GM18499 (cell line): ENCODE measurements around the gene CMTM5.
"Not testable (repeated sequence)": the region's sequence is repeated elsewhere in the genome, so short reads cannot be mapped to it uniquely, and the experiment has no call there.

Experiments
- ATAC-seq: cut with Tn5 transposase; IDR thresholded peaks from one replicate; pipeline ENCODE4 v1.9.1; 2021; ENCODE audit warnings: moderate number of reproducible peaks; ENCODE audit not compliant: insufficient read depth, unreplicated experiment

The CMTM5 gene

DNA sequence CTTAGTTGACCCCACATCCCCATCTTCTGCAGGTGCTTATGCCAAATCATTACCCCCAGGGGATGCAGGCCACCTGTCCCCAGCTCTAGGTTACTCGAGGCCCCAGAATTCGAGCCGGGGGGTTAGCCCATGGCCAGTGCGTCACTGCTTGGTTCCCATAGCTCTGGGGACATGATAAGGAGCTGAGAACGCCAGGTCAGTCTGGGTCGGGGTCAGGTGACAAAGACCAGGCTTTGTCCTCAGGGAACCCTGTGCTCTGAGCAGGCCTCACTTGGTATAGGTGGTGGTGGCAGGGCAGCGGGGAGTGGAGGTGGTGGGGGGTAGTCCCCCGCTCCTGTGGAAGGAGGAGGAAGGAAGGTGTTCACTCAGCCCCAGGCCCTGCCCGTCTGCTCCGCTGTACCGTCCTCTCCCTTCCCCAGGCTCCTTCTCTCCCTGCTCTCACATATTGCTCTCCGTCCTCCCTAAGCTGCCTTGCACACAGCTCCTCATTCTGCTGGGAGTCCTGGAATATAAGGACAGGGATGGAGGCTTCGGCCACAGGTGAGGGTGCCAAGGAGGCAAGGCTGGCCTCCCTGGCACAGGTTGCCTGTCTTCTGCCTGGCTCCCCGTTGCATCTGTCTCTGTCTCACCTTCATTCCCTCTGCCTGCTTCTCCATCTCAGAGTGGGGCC is 33.3 kb downstream of the CMTM5 start:
- ATAC-seq: no peak

DNA sequence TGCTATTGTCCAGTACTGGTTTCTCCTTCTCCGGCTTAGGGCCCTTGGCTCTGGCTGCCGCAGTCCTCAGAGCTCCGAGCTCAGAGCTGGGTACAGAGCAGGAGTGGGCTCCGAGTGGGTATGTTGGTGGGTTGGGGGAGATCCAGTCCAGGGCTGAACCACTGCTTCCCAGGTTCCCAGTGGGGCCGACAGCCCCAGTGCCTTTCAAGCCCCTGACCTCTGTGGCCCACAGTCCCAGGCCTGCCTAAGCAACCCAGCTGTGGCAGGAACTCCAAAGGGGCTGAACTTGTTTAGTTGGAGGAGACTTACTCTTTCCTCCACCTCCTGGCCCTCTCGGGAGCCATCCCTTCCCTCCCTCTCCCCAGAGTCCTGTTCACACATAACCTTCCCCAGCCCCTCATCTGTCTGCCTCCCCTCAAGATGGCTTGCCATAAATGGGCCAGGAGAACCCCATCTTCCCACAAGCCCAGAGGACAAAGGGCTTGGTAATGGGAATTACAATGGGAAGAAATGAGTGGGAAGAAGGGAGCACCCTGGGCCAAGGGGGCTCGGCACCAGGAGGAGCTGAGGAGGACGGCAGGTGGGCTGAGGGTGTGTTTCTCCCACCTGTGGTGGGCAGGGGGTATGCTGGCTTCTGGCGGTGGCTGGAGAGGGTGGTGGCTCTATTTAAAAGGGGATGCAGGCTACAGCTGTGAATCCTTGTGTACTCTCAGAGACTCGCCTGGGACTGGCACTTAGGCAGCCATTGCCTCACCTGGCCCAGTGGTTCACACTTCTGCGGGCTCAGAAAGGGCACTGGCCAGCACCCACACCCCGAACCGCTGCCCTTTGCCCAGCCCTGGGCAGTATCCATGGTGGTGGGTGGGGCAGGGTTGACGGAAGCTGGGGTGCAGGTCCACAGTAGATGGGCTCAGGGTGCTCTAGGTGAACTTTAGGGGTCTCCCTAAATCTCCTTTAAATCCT is 35.0 kb downstream of the CMTM5 start:
- no peak for ATAC-seq

- no peak for ATAC-seq
Observed at GRCh38 chr14:23413681-23414080, 36.8 kb downstream of the CMTM5 start.

DNA sequence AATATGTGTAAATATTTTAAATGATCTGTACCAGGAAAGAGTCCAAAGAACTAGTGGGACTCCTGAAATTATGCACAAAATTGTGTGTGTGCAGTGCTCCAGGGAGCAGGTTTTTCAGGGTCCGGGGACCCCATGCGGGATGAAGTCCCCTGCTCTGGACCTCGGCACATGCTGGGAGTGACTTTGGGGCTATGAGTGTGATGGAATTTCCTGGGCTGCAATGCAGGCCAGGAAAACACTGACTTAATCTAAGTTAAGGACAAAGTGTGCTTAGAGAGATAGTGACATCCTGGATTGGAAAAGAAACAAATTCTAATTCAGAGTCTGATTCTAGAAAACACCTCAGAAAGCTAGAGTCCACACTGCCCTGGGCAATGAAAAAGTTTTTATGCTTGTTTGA is 37.4 kb downstream of the CMTM5 start:
- no peak for ATAC-seq

DNA sequence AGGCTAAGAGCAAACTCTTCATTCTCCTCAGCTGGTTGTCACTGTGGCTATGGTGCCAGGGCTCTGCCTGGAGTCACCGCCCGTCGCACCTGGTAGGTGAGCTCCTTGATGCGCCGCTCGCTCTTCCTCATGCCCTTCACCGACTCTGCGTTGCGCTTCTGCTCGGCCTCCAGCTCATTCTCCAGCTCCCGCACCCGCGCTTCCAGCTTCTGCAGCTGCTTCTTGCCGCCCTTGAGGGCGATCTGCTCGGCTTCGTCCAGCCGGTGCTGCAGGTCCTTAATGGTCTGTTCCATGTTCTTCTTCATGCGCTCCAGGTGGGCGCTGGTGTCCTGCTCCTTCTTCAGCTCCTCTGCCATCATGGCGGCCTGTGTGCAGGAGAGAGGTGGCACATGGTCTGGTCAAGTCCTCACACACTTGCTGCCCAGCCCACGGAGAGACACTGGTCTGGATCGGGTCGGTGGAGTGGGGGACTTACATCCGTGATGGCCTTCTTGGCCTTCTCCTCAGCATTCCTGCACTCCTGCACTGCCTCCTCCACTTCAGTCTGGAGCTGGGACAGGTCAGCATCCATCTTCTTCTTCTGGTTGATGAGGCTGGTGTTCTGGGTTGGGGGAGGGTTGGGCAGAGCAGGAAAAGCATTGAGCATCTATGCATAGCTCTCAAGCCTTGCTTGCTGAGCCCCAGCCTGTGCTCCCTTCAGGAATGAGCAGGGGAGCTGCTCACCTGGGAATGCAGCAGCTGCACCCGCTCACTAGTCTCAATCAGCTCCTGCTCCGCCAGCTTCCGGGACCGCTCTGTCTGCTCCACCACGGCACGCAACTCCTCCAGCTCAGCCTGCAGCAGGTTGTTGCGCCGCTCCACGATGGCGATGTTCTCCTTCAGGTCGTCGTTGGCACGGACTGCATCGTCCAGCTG is 38.3 kb downstream of the CMTM5 start:
- no peak for ATAC-seq

DNA sequence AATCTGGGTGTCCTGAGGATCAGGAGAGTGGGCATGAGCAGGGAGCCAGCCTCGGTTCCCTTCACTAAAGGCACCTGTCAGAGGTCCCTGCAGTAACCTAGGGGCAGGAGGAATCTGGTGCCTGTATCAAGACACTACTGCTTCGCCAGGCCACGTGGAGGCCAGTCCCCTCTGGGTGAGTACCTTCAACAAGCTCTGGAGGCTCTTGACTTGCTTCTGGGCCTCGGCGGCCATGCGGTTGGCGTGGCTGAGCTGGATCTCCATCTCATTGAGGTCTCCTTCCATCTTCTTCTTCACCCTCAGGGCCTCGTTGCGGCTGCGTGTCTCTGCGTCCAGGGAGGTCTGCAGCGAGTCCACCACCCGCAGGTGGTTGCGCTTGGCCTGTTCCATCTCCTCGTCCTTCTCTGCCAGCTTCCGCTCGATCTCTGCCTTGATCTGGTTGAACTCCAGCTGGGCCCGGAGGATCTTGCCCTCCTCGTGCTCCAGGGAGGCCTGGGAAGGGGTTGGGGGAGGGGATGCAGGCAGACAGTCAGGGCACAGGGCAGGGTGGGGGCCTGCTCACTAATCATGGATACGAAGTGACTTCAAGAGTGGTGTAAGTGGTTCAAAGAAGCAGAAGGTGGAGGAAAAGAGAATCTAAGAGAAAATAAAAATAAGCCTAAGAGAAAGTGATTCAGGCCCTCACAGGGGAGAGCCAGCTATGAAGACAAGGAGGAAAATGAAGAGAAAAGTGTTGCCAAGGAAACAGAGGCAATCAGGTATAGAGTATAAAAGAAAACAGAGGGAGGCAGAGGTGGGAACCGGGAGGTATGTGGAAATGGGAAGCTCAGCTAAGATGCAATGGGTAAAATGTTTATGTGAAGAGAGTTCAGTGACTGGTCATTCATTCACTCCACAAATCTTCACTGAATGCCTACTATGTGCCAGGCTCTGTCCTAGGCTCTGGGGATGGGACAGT is 39.3 kb downstream of the CMTM5 start:
- ATAC-seq: no peak

DNA sequence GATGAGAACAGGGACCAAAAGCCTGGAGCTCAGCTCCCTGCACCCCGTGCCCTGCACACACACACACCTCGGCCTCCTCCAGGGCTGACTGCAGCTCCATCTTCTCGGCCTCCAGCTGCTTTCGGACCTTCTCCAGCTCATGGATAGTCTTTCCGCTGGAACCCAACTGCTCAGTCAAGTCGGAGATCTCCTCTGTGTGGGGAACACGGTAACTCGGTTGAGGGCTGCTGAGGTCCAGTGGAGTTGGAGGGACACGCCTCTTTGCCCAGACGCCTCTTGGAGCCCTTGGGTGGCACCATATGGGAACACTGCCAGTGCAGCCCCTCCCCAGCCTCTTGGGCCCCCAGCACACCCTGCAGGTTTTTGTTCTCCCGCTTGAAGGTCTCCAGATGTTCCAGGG is 40.0 kb downstream of the CMTM5 start:
- no peak for ATAC-seq

GRCh38 chr14:23417269-23417668 is 40.4 kb downstream of the CMTM5 start:
- ATAC-seq: not testable (repeated sequence)

DNA sequence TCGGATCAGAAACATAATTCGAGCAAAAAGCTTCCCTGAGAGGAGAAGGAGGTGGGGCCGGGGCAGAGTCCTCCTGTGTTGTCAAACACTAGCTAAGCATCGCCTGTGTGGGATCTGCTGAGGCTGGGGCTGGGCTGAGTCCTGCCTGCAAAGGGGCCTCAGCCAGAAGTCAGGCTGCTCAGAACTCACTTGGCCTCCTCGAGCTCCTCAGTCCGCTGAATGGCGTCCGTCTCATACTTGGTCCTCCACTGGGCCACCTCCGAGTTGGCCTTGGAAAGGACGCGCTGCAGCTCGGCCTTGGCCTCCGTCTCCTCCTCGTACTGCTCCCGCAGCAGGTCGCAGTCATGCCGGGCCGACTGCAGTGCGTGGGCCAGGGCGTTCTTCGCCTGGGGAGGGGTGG is 41.2 kb downstream of the CMTM5 start:
- no peak for ATAC-seq

DNA sequence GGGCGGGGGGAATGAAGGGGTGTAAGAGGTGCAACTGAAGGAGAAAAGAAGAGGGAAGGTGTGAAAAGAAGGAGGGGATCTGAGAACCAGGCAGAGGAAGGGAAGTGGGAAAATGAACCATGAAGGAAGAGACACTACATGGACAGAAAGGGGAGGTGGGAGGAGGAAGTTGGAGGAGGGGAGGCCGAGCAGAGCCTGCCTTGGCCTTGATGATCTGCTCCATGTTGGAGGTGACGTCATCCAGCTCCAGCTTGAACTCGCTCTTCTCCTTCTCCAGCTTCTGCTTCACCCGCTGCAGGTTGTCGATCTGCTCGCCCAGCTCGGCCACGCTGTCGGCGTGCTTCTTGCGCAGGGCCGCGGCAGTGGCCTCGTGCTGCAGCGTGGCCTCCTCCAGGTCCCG is 42.8 kb downstream of the CMTM5 start:
- not testable (repeated sequence) for ATAC-seq

DNA sequence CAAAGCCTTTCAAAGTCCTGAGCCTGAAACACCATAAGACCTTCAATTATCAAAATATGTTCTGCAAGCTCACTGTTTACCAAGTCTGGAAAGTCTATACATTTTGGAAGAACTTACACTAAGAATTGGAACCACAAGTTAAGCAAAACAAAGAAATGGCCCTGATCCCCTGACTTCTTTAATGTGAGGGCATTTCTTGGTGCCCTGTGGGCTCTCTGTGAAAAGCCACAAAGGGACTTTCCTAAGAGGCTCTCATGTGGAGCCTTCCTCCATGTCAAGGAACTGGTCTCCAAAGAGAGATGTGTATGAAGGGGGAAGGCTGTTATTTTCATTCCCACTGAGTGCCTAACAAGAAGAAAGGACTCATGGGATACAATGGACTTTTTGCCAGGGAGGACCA is 44.7 kb downstream of the CMTM5 start:
- ATAC-seq: no peak

DNA sequence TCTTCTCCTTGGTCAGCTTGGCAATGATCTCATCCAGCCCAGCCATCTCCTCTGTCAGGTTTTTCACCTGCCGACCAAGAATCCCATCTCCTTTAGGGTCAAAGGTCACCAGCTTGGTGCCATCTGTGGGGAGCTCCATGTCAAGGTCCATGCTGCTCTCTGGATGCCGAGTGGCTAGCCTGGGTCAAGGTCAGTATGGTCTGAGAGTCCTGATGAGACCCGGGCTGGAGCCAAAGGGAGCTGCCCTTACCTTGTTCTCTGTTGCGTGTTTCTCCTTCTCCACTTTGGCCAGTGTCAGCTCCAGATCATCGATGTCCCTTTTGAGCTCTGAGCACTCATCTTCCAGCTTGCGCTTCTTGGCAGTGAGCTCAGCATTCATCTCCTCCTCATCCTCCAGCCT is 46.8 kb downstream of the CMTM5 start:
- no peak for ATAC-seq

GRCh38 chr14:23425169-23425568 is 48.3 kb downstream of the CMTM5 start:
- ATAC-seq: no peak

DNA sequence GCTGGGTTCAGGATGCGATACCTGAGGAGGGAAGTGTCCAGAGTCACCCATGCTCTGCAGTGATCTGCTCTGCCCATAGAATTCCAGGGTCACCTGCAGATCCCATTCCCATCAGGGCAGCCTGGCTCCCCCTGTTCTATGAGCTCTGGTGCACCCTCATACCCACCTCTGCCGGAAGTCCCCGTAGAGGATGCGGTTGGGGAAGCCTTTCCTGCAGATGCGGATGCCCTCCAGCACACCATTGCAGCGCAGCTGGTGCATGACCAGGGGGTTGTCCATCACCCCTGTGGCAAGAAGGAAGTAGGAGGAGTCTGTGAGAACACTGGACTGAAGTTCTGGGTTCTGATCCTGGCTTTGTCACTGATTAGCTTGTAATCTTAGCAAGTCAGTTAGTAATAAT is 49.0 kb downstream of the CMTM5 start:
- not testable (repeated sequence) for ATAC-seq

DNA sequence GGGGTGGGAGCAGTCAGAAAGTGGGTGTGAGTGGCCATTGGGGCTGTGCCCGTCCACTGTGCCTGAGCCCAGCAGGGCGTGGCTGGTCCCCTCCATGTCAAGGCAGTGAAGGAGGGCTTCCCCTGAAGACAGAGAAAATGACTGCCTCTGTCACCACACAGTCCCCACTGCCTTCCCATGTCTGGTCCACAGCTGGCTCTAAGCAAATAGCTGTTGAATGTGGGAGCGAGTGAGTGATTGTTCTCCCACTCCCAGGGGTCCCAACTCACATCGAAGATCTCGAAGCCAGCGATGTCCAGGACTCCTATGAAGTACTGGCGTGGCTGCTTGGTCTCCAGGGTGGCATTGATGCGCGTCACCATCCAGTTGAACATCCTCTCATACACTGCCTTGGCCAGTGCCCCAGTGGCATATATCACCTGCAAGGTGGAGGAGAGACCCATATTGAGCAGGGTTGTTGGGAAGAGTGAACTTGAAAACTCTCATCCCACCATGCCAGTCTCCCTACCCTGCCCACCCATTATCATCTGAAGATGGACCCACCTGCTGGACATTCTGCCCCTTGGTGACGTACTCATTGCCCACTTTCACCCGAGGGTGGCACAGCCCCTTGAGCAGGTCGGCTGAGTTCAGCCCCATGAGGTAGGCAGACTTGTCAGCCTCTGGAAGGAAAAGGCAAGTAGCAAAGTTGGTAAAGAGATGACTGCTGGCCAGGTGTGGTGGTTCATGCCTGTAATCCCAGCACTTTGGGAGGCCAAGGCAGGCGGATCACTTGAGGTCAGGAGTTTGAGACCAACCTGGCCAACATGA is 52.0 kb downstream of the CMTM5 start:
- no peak for ATAC-seq
